HG03457 (cell line): ENCODE measurements around the gene TSPAN8.
"Not testable (repeated sequence)": the region's sequence is repeated elsewhere in the genome, so short reads cannot be mapped to it uniquely, and the experiment has no call there.

Source experiments
- ATAC-seq: cut with Tn5 transposase; IDR thresholded peaks from one replicate; pipeline ENCODE4 v1.9.1; 2021; ENCODE audit warnings: moderate number of reproducible peaks; ENCODE audit not compliant: unreplicated experiment

Gene TSPAN8

DNA sequence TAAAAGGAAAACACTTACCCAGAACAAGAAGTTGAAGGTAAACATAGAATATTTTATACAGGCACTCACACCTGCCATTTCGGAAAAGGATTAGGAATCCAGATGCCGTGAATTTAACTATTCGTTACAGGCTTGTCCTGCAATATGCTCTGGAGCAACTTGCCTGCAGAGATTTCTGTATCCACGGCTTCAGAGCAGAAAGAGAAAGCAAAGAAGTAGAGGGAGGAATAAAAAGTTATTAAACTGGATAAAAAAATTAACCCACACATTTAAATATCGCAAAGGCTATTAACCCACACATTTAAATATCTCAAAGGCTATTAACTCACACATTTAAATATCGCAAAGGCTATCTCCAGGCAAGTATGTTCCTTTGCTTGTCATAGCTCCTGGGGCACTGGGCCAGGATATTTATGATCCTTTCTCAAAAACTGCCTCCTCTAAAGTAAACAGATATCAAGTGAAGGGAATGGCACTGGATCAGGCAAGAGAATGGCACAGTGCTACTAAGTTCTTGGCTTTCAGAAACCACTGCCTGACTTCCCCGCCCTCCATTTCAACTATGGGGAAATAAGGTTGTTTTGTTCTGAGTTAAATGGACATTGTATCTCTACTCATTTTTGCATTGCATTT, at the start of gene TSPAN8:
TSS of gene TSPAN8 (minus strand) at position 399 of the 633 bp plus-strand sequence. CDS start at position 78, 321 bp downstream.
- no peak for ATAC-seq

DNA sequence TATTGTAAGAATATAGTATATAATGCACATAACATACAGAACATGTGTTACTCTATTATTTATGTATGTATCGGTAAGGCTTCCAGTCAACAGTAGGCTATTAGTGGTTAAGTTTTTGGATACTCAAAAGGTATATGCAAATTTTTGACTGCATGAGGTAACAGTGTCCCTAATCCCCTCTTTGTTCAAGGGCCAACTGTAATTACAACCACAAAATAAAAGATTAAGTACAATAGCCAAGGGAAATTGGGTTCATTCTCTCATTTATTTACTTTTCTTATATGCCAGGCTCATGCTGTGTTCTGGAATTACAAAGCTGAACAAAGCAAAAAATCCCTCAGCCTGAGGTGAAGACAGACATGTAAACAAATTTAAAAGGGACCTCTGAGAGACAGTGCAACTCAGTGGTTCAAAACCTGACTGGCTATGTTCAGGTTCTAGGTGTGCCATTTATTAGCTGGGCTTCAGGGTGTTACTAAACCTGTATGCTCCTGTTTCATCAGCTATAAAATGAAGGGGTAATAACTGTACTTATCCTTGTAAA, 43.4 kb upstream of the TSPAN8 start:
- ATAC-seq: no peak

DNA sequence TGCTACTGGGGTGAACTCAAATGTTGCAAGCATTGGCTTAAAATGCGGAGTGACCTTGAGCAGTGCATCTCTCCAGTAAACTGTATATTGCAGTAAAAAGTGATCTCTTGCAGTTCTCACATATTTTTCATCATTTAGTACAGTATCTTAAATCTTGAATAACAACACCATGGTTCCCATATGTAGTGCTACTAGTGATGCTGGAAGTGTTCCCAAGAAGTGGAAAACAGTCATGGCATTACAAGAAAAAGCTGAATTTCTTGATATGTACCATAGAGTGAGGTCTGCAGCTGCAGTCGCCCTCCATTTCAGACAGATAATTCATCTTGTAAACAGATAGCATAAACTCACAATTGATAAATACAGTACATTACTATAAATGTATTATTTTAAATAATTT, 42.9 kb upstream of the TSPAN8 start:
- ATAC-seq: no peak

DNA sequence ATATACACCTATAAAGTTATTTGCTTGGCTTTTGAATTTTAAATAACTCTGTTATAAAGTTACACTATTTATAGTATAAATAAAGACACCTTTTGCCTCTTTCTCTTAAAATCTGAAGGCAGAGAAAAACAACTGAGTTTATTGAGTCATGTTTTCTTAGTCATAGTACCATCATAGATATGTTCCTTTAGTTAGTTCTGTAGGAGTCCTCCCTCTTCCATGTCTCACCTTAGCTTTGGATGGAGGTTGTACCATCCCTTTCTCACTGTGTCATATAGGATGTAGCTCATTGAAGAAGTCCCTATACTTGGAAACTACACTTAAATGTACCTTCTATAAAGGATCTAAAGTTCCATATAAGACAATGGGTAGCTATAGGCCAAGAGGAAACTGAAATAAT, 39.7 kb upstream of the TSPAN8 start:
- no peak for ATAC-seq

DNA sequence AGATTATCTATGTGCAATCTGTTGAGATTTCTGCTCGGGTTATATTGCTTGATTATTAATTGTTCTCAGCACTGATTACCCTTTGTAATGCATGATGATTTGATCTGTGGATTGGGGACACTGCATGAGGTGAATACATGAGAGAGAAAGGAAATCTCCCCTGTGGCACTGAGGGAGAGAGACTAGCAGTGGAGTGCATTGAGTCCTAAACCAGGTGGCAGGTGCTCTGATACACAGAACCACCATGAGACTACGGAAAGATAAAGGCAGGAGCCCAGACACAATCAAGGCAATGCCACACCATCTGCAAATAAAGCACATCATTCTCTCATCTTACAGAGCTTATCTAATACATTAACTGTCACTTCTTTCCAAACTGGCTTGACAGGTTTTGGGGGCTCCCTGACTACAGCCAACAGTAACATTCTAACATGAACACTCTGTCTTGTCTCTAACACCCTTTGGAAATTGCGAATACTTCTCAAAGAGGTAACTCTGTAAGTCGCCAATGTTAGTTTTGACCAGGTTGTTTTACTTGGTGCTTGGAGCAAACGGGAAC, 37.6 kb upstream of the TSPAN8 start:
- ATAC-seq: no peak

DNA sequence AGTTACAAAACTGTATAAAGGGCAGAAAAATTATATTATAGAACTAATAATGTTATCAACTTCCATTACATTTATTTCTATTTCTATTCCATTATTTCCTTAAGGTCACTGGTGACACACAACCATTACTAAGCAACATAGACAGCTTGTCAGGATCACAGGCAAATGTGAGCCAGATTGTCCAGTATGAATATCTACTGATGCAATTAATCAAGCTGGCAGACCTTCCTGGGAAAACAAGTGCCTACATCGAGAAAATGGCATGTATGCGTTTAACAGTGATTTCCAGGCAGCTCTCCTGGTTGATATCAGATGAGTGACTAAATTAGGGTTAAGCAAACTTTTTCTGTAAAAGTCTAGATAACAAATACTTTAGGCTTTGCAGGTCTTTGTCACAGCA, 36.9 kb upstream of the TSPAN8 start:
- no peak for ATAC-seq

DNA sequence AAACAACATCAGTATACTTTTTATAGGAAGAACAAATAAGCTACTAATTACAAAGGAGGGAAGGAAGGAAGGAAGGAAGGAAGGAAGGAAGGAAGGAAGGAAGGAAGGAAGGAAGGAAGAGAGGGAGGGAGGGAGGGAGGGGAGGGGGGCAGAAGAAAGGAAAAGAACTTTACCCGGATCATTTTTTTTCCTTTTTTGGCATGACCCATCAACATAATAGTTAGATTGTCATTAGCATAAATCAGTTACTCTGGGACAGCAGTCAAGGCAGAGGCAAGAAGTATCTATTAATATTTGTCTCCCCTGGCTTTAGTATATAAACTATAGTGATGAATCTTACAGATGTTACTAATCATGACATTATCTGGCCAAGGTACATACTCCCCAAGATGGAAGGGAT, 35.2 kb upstream of the TSPAN8 start:
- no peak for ATAC-seq

DNA sequence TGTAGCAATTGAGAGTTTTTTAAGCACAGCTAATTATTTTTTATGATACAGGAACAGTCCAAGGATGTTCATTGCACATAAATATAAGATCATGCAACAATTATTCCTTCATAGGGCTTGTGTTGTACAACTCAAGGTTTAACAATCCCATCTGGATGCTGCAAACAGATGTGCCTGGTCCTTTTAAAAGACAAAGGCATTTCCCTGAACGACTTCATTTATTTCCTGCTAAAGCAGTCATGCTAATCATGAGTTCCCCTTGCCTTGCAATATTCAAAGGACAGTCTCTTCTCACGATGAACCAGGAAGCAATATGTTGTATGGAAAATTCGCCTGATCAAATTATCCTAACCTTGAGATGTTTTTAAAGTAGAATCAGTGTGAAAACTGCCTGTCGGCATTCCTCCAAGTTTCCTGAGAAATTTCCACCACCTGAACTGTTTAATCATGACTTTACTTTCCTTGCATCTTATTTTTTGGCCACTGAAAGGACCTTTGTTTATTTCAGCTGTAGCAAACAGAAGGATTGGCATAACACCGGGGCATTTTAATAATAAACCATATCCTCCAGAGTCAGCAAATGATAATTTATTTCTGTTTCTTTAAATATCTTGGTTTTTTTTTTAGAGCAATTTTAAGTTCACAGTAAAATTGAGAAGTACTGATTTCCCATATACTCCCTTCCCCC, 33.9 kb upstream of the TSPAN8 start:
- no peak for ATAC-seq

DNA sequence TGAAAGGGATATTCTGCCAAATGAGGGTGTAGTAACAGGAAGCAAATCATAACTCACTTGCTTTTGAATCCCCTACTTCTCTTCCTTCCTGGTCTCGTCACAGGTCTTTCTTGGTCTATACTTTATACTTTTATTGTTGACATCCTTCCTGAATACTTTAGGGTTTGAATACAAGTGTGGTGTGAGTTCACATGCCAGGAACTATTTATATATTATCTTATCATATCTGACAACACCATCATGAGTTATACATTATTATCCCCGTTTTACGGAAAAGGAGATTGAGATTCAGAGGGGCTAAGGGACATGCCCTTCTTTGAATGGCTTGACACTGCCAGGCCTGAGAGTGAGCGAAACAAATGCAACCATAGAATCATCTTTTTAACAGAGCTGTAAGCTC, 33.0 kb upstream of the TSPAN8 start:
- no peak for ATAC-seq

DNA sequence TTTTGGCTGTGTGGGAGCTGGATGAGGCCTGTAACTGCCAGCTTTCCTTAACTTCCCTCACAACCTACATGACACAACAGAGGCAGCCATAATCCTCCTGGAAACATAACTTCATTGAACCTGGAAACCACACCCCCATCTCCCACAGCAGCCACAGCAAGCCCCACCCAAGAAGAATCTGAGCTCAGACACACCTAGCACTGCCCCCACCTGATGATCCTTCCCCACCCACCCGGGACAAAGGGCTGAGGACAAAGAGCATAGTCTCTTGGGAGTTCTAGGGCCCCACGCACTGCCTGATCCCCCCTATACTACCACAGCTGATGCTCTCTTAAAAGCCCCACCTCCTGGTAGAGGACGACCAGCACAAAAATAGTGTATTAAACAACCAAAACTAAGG, 29.6 kb upstream of the TSPAN8 start:
- ATAC-seq: no peak

- ATAC-seq: no peak
Observed at GRCh38 chr12:71186571-71187288, 28.9 kb upstream of the TSPAN8 start.

DNA sequence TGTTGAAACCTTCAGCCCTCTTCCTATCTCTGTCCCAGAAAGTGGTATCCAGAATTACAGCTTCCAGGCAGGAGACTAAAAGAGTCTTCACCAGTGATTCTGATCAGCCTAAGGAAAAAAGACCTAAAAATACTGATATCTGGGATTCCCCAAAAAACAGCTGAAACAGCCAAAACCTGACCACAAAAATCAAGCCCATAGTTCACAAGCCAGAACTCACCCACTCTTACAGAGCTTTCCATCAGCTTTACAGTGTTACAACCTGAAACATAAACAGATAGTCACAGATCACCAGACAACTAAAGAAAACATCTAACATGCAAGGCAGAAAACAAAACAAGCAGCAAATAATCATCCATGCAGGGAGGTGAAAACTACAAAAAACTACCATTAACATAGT, 26.0 kb upstream of the TSPAN8 start:
- no peak for ATAC-seq

GRCh38 chr12:71183018-71183417, 25.2 kb upstream of the TSPAN8 start:
- no peak for ATAC-seq

DNA sequence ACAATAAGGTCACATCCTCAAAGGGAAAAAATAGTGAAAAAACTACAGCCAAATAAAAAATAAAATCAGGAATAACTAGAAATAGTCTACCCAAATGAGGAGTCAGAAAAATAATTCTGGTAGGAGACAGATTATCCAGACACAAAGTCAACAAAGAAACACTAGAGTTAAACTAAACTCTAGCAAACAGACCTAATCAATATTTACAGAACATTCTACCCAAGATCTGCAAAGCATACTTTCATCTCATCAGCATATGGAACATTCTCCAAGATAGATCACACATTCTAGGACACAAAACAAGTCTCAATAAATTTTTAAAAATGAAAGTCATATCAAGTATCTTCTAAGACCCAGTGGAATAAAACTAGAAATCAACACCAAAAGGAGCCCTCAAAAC, 20.4 kb upstream of the TSPAN8 start:
- no peak for ATAC-seq

DNA sequence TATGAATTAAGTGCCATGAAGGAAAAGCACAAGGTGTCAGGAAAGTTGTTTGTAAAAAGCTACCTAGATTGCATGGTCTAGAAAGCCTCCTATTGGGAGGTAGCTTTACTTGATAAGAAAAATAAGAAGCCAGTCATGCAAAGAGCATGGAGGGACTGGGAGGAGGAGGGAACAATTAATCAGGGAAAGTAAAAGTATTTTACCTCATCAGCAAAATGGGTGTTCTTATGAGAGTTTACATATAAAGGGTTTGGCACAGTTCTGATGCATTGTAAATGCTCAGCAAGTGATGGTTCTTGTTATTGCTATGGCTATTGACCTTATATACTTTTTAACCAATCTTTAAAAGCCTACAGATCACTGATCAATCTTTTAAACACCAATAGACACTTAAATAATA, 17.0 kb upstream of the TSPAN8 start:
- no peak for ATAC-seq

GRCh38 chr12:71174146-71174545, 16.3 kb upstream of the TSPAN8 start:
- no peak for ATAC-seq

GRCh38 chr12:71170456-71170855, 12.7 kb upstream of the TSPAN8 start:
- ATAC-seq: no peak

DNA sequence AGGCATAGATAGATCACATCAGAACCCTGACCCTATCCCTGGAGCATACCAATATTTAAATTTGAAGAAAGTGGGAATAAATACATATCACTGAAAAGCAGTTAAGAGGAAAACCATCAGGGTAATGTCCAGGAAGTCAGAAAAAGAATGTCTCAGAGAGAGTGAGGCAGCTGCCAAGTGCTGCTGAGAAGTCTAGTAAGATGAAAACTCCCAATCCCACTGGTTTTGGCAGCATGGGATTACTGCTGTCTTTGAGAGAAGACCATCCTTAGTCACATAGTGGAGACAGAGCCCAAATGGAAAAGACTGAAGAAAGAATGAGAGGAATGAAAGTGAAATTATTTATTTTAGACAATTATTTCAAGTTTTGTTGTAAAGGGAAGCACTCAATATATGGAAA, 11.5 kb upstream of the TSPAN8 start:
- ATAC-seq: no peak

DNA sequence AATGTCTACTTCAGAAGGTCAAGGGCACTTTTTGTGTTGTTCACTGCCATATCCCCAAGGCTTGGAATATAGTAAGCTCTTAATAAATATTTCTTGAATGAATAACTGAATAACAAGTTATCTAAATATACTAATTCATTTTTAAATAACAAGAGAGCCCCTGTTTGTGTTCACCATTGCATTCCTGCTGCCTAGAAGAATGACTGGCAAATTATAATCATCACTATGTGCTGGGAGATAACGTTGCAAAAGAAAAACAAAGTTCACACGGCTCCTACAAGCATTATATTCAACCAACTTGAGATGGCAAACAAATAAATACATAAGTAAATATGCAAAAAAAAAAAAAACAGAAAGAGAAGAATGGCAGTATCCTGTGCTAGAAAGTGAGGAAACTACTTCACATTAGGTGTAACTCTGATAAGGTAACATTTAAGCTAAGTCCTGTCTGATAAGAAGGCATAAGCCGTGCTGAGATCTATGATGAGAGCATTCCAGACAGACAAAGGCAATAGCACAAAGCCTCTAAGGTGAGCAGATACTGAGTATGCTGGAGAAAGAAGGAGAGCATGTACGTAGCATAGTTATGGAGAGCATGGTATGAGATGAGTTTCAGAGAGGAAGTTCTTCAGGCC, 9.2 kb upstream of the TSPAN8 start:
- no peak for ATAC-seq

DNA sequence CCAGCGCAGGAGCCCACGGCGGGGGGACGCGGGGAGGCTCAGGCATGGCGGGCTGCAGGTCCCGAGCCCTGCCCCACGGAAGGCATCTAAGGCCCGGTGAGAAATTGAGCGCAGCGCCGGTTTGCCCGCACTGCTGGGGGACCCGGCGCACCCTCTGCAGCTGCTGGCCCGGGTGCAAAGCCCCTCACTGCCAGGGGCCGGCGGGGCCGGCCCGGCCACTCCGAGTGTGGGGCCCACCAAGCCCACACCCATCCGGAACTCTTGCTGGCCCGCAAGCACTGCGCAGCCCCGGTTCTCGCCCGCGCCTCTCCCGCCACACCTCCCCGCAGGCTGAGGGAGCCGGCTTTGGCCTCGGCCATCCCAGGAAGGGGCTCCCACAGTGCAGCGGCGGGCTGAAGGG, 8.5 kb upstream of the TSPAN8 start:
- no peak for ATAC-seq

- ATAC-seq: not testable (repeated sequence)
Observed at GRCh38 chr12:71165780-71166179, 8.0 kb upstream of the TSPAN8 start.
